Sigmoid colon (tissue), 7 donors: ENCODE measurements around the gene SAP30. TPM values are rescaled to one million over a fixed set of nuclear protein-coding genes. Genes with fewer than 3 reads are reported as not detected.

ENCODE experiments used
- DNase-seq: peaks from one replicate; pipeline ENCODE4 v3.0.0-alpha.2; 2019
- H3K27ac ChIP-seq, 4 donors: fragments of 200-600 bp; sonication (generic); one replicate each; pipeline ENCODE4 v1.5.1; 2016 to 2019; ENCODE audit warnings: mild to moderate bottlenecking in 1 of 4
- H3K27me3 ChIP-seq, 3 donors: fragments of 200-600 bp; sonication (generic); one replicate each; pipeline ENCODE4 v1.5.1; 2019; ENCODE audit warnings: mild to moderate bottlenecking in 1 of 3
- H3K36me3 ChIP-seq, 4 donors: fragments of 200-600 bp; sonication (generic); one replicate each; pipeline ENCODE4 v1.5.1; 2016 to 2019
- H3K4me1 ChIP-seq, 4 donors: fragments of 200-600 bp; sonication (generic); one replicate each; pipeline ENCODE4 v1.5.1; 2017 to 2019
- H3K4me3 ChIP-seq, 4 donors: fragments of 200-600 bp; sonication (generic); one replicate each; pipeline ENCODE4 v1.5.1; 2017 to 2019; ENCODE audit warnings: mild to moderate bottlenecking in 2 of 4, moderate library complexity in 1 of 4
- H3K9me3 ChIP-seq, 4 donors: fragments of 200-600 bp in 3 of 4; sonication (generic) in 3 of 4; one replicate each; pipeline versions ENCODE4 v1.5.1 to v1.6.1; 2013 to 2019
- EP300 ChIP-seq, 4 donors: sonication (generic); formaldehyde crosslinking; IDR thresholded peaks; one replicate each; pipeline ENCODE4 v1.6.1; 2017; ENCODE audit warnings: antibody characterized with exemption in 4 of 4
- POLR2A ChIP-seq, 2 donors: fragments of 450-650 bp; IDR thresholded peaks; one replicate each; pipeline ENCODE4 v1.6.1; 2016; ENCODE audit warnings: antibody characterized with exemption in 2 of 2, mild to moderate bottlenecking in 2 of 2, moderate library complexity in 2 of 2
- POLR2AphosphoS5 ChIP-seq, 4 donors: sonication (generic); formaldehyde crosslinking; IDR thresholded peaks; one replicate each; pipeline ENCODE4 v1.6.1; 2017; ENCODE audit warnings: antibody characterized with exemption in 4 of 4
- WGBS, 2 donors: extraction: QIAGEN DNeasy Blood & Tissue Kit; methylation state at CpG; one replicate each; pipeline ENCODE4 v1.1.7; 2013; 5-methylcytosine and 5-hydroxymethylcytosine counted together
- intact Hi-C: fragments of 100-400 bp; cut with DNase I; formaldehyde crosslinking; loops from one replicate; pipeline ENCODE4 v1.15.1; 2023
- polyA plus RNA-seq, 3 donors: library from polyadenylated mRNA; stranded (reverse); fragments of 200-250 nt; gene quantifications; one replicate each; pipeline ENCODE4 v1.2.3, GENCODE V29; 2013
- total RNA-seq, 4 donors: library from RNA; depleted of rRNA; stranded (reverse); fragments of >200 nt; gene quantifications; one replicate each; pipeline ENCODE4 v1.1.0, GENCODE V29; 2016
- TF ChIP-seq, protein P1 (sequence below), 4 experiments: fragments of 450-650 bp in 3 of 4; fragments of 200-600 bp in 1 of 4; IDR thresholded peaks; one replicate each; pipeline ENCODE4 v1.5.1; 2016 to 2019; ENCODE audit warnings: antibody characterized with exemption in 4 of 4, mild to moderate bottlenecking in 3 of 4, moderate library complexity in 2 of 4
- donor health status: healthy with polysubstance abuse.
- donor health status: Bipolar disorder and iron deficiency.
- donor health status: healthy.

Gene SAP30
- total and polyA plus RNA-seq, 7 donors = 7.2 to 61.4 (median 39.6) TPM

DNA sequence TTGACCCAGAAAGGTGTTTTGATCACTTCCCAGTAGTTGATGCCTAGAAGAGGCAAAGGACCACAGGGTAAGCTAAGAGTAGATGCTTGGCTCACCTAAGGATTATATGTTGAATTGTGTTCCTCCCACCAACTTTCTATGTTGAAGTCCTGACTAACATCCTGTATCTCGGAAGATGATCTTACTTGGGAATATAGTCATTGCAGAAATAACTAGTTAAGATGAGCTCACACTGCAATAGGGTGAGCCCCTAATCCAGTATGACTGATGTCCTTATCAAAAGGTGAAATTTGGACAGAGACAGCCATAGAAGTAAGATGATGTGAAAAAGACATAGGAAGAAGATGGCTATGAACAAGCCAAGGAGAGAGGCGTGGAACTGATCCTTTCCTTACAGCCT, 33.3 kb upstream of the SAP30 start:
- TF ChIP-seq POLR2A (IDR thresholded peaks at IDR 0.05) = no peak
- TF ChIP-seq POLR2AphosphoS5 (IDR thresholded peaks at IDR 0.05) = no peak
- no peak for TF ChIP-seq EP300 (IDR thresholded peaks at IDR 0.05)
- TF ChIP-seq, protein P1, sequence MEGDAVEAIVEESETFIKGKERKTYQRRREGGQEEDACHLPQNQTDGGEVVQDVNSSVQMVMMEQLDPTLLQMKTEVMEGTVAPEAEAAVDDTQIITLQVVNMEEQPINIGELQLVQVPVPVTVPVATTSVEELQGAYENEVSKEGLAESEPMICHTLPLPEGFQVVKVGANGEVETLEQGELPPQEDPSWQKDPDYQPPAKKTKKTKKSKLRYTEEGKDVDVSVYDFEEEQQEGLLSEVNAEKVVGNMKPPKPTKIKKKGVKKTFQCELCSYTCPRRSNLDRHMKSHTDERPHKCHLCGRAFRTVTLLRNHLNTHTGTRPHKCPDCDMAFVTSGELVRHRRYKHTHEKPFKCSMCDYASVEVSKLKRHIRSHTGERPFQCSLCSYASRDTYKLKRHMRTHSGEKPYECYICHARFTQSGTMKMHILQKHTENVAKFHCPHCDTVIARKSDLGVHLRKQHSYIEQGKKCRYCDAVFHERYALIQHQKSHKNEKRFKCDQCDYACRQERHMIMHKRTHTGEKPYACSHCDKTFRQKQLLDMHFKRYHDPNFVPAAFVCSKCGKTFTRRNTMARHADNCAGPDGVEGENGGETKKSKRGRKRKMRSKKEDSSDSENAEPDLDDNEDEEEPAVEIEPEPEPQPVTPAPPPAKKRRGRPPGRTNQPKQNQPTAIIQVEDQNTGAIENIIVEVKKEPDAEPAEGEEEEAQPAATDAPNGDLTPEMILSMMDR (IDR thresholded peaks at IDR 0.05) = no peak
- H3K27me3 ChIP-seq = no peaks in the 10 kb centered on the region
- peaks cover 0 to 15% (median 10%) of the 10 kb centered on the region in 4 donors for H3K4me1 ChIP-seq
- H3K9me3 ChIP-seq = no peaks in the 10 kb centered on the region
- H3K4me3 ChIP-seq = no peak overlapping the region
- 92 to 98% methylated on average over 2 of the region's 2 CpGs for WGBS, 2 donors
- DNase-seq = no peak
- no peak overlapping the region for H3K27ac ChIP-seq
- intact Hi-C loops = no loop called here
- H3K36me3 ChIP-seq = no peaks in the 10 kb centered on the region

DNA sequence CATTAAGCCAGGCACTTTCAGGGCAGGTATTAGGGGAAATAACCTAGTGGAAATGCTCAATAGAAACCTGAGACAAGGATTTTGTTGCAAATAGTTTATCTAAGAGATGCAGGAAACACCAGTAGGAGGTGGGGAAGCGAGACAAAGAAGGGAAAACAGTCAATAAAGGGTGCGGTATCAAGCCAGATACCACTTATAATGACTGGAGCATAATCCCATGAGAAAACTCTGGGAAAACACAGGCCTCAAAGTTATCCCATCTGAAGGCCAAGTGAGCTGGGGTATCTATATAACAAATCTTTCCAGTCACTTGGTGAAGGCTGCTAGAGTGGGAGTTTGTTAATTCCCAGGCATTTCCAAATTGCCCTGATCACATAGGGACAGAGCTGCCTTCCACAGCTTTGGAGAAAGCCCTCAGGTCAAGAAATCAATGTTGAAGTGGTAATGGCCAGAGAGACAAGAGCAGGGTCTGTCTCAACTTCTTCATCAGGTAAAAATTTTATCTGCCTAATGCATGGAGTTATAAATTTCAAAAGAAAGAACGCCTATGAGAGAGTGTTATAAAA, 26.8 kb upstream of the SAP30 start:
- no peak overlapping the region for H3K4me3 ChIP-seq
- no peaks in the 10 kb centered on the region for H3K36me3 ChIP-seq
- no peaks in the 10 kb centered on the region for H3K9me3 ChIP-seq
- no peaks in the 10 kb centered on the region for H3K4me1 ChIP-seq
- DNase-seq = no peak
- TF ChIP-seq POLR2A (IDR thresholded peaks at IDR 0.05) (no peak), POLR2AphosphoS5 (IDR thresholded peaks at IDR 0.05) (no peak), EP300 (IDR thresholded peaks at IDR 0.05) (no peak)
- TF ChIP-seq, protein P1 (IDR thresholded peaks at IDR 0.05) = no peak
- H3K27me3 ChIP-seq = no peaks in the 10 kb centered on the region
- intact Hi-C loops = no loop called here
- no peak overlapping the region for H3K27ac ChIP-seq
- WGBS, 2 donors = 87 to 88% methylated on average over 3 of the region's 3 CpGs

DNA sequence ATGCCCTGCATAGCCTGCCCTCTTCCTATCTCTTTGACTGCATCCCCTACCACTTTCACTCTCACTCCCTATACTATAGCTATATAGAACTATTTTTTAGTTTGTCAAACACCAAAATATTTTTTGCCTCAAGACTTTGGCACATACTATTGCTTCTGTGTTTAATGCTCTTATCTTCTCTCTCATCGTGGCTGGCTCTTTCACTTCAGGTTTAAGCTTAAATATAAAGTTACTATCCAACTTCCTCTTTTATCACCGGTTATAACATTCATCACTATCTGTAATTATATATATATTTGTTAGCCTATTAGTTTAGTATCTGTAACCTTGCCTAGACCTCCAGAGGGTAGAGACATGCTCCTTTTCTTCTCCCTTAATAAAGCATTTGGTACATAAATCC, 25.1 kb upstream of the SAP30 start:
- Histone ChIP-seq H3K4me3 (no peak overlapping the region), H3K27ac (no peak overlapping the region), H3K36me3 (no peaks in the 10 kb centered on the region), H3K27me3 (no peaks in the 10 kb centered on the region), H3K9me3 (no peaks in the 10 kb centered on the region), H3K4me1 (no peaks in the 10 kb centered on the region)
- DNase-seq = no peak
- 51 to 63% methylated on average over 2 of the region's 2 CpGs for WGBS, 2 donors
- intact Hi-C loops = no loop called here
- TF ChIP-seq POLR2A (IDR thresholded peaks at IDR 0.05) (no peak), POLR2AphosphoS5 (IDR thresholded peaks at IDR 0.05) (no peak), EP300 (IDR thresholded peaks at IDR 0.05) (no peak)
- TF ChIP-seq, protein P1 (IDR thresholded peaks at IDR 0.05) = no peak

DNA sequence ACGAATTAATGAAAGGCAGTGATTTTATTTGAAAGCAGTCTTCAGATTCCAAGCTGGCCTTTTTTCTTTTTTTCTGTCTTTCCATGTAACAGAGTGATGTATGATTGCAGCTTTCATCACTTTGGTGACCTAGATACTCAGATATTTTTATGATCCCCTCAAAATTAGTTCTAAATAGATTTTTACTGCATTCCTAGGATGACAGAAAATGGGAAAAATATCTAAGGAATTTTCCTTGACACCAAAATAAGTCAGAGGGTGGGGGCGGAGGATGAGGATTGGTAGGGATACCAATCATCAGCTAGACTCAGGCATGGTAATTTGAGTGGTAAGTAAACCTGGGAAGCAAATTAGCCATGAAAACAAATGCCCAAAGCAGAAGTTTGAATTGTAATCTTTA, 24.7 kb upstream of the SAP30 start:
- intact Hi-C loops = no loop called here
- DNase-seq = no peak
- Histone ChIP-seq H3K27me3 (no peaks in the 10 kb centered on the region), H3K27ac (no peak overlapping the region), H3K36me3 (no peaks in the 10 kb centered on the region), H3K4me1 (no peaks in the 10 kb centered on the region), H3K4me3 (no peak overlapping the region), H3K9me3 (no peaks in the 10 kb centered on the region)
- 47 to 89% methylated on average over 2 of the region's 2 CpGs for WGBS, 2 donors
- TF ChIP-seq POLR2AphosphoS5 (IDR thresholded peaks at IDR 0.05) (no peak), POLR2A (IDR thresholded peaks at IDR 0.05) (no peak), EP300 (IDR thresholded peaks at IDR 0.05) (no peak)
- TF ChIP-seq, protein P1 (IDR thresholded peaks at IDR 0.05) = no peak

DNA sequence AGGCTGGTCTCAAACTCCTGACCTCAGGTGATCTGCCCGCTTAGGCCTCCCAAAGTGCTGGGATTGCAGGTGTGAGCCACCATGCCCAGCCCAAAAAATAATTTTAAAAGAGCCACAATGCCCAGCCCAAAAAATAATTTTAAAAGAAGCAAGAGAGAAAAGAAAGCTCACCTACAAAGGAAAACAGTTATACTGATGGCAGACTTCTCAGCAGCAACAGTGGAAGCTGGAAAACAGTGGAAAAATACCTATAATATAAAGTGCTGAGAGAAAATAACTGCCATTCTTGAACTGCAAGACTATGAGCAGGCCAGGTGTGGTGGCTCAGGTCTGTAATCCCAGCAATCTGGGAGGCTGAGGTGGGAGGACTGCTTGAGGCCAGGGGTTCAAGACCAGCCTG, 23.3 kb upstream of the SAP30 start:
- H3K27ac ChIP-seq = no peak overlapping the region

More for the DNA sequence above, 23.3 kb upstream of the SAP30 start:
- DNase-seq = no peak
- no peaks in the 10 kb centered on the region for H3K9me3 ChIP-seq
- intact Hi-C loops = no loop called here
- H3K4me3 ChIP-seq = no peak overlapping the region
- no peaks in the 10 kb centered on the region for H3K36me3 ChIP-seq
- H3K27me3 ChIP-seq = no peaks in the 10 kb centered on the region
- WGBS, 2 donors = 90 to 94% methylated on average over 1 of the region's 1 CpG
- no peaks in the 10 kb centered on the region for H3K4me1 ChIP-seq
- TF ChIP-seq, protein P1 (IDR thresholded peaks at IDR 0.05) = no peak
- TF ChIP-seq EP300 (IDR thresholded peaks at IDR 0.05) (no peak), POLR2AphosphoS5 (IDR thresholded peaks at IDR 0.05) (no peak), POLR2A (IDR thresholded peaks at IDR 0.05) (no peak)
